ENCODE results near the gene GRHL3. TPM values are rescaled to one million over a fixed set of nuclear protein-coding genes. Genes with fewer than 3 reads are reported as not detected.

Gene GRHL3
- total and polyA plus RNA-seq, 2 donors (not counting 3 experiments of a cell fraction or from before 2014, with no cell fraction given), result not detected

DNA sequence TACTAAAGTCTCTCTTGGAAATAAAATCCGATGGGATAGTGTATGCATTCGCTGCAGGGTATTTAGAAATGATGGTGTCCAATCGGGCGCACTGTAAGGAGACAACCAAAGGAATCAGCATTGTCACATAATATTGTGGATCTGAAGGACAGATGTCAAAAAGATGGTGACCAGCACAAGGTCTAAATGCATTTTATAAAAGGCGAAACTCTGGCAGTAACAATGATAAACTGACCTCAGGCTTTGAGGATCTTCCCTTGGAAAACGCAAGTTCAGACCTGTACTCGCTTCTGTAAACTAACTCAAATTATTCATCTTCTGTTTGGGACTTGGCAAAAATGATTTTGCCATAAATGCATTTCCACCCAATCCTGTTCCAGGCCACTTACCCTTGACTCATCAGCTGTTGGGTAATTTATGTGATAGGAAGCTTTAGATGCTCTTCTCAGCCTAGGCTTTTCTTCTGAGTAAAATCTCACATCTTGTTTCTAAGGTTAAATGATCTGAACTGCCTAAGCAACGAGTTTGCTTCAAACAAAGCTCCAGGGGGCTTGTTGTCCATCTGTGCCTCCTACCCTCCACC lies 60.7 kb downstream of the GRHL3 start:
- no peak overlapping the region for H3K9ac ChIP-seq (replicated peaks; ENCODE audit: extremely low read depth, insufficient read depth, low read length)
- CTCF ChIA-PET, result interaction anchor here (3.6 kb wide), 1 partner anchor 12 kb away, joined by 26 read pairs; no protein-coding TSS in a partner anchor
- H3K36me3 ChIP-seq (ENCODE audit: control insufficient read depth in 2 of 2, extremely low read depth in 1 of 2, insufficient read depth in 2 of 2, low read length in 2 of 2), result no peaks in the 10 kb centered on the region
- FAIRE-seq, result no peak
- H3K4me2 ChIP-seq (ENCODE audit: insufficient read depth, low read length), result no peak overlapping the region
- POLR2A ChIA-PET, result no interaction called here
- no peaks in the 10 kb centered on the region for H3K9me1 ChIP-seq (replicated peaks; ENCODE audit: control insufficient read depth, extremely low read depth, insufficient read depth, low read length)
- H3K79me2 ChIP-seq (ENCODE audit: control insufficient read depth, insufficient read depth, low read length), result no peaks in the 10 kb centered on the region
- BruUV-seq (replicated peaks), result no TSS peak
- dilution Hi-C loops (cut with MboI; ENCODE audit: extremely low pct_ligation_motif_present, low sequenced_read_pairs) (no loop called here), intact Hi-C loops (cut with micrococcal nuclease) (no loop called here)
- no peaks in the 10 kb centered on the region for H3K9me3 ChIP-seq (replicated peaks; ENCODE audit: control insufficient read depth, insufficient read depth, low read length)
- H3K4me3 ChIP-seq (replicated peaks in 1 of 3; ENCODE audit: insufficient read depth in 1 of 3, low read depth in 1 of 3, low read length in 3 of 3), result no peak overlapping the region
- no peak for DNase-seq (ENCODE audit: low read depth, low spot score)
- H2AFZ ChIP-seq (ENCODE audit: low read depth, low read length), result no peak overlapping the region
- no peaks in the 10 kb centered on the region for H3K27me3 ChIP-seq (ENCODE audit: control insufficient read depth in 2 of 2, insufficient read depth in 2 of 2, low read length in 2 of 2)
- TF ChIP-seq CTCF (IDR thresholded peaks at IDR 0.05; ENCODE audit: extremely low read depth in 1 of 2, insufficient read depth in 1 of 2, low read depth in 1 of 2, low read length in 2 of 2) (no peak), GATA2 (IDR thresholded peaks at IDR 0.05; ENCODE audit: insufficient read depth, insufficient read length, low read depth, low read length) (no peak), EZH2 (IDR thresholded peaks at IDR 0.05; ENCODE audit: borderline replicate concordance, low read depth, low read length, severe bottlenecking) (no peak), FOS (IDR thresholded peaks at IDR 0.05; ENCODE audit: borderline replicate concordance, insufficient read depth, low read length) (no peak), POLR2A (IDR thresholded peaks at IDR 0.05; ENCODE audit: low read depth, low read length) (no peak), MYC (IDR thresholded peaks at IDR 0.05; ENCODE audit: low read depth, low read length) (no peak), MAX (IDR thresholded peaks at IDR 0.05; ENCODE audit: insufficient read depth, insufficient read length) (no peak), POLR2AphosphoS5 (IDR thresholded peaks at IDR 0.05; ENCODE audit: insufficient read depth, low read depth, low read length) (no peak), JUN (IDR thresholded peaks at IDR 0.05; ENCODE audit: borderline replicate concordance, insufficient read depth, insufficient read length, low read depth) (no peak)
- H3K4me1 ChIP-seq (ENCODE audit: control insufficient read depth, extremely low read depth, insufficient read depth, low read length), result peaks cover 9% of the 10 kb centered on the region
- no peaks in the 10 kb centered on the region for H4K20me1 ChIP-seq (replicated peaks; ENCODE audit: control insufficient read depth, extremely low read depth, insufficient read depth, low read length)
- H3K27ac ChIP-seq (ENCODE audit: insufficient read depth, low read depth, low read length), result no peak overlapping the region
